Fibroblast of villous mesenchyme (primary cell): ENCODE results near the gene NYNRIN. TPM values are rescaled to one million over a fixed set of nuclear protein-coding genes. Genes with fewer than 3 reads are reported as not detected.
"Not testable (repeated sequence)": the region's sequence is repeated elsewhere in the genome, so short reads cannot be mapped to it uniquely, and the experiment has no call there.

Experiments used
- DNase-seq: peaks from one replicate; pipeline ENCODE4 v3.0.0-alpha.2; 2010; ENCODE audit warnings: low read depth
- H3K4me3 ChIP-seq: 2 replicates; pipeline ENCODE4 v1.5.1; 2011; ENCODE audit warnings: low read depth, mild to moderate bottlenecking, low read length
- total RNA-seq: library from RNA; depleted of rRNA; stranded (reverse); fragments of >200 nt; gene quantifications from 2 replicates; pipeline ENCODE4 v1.2.3, GENCODE V29; 2012
- TF ChIP-seq, protein P1 (sequence below): IDR thresholded peaks from 2 replicates; pipeline ENCODE4 v1.5.1; 2012; ENCODE audit warnings: low read depth, mild to moderate bottlenecking, low read length; ENCODE audit not compliant: insufficient read depth

Gene NYNRIN
- total RNA-seq, 1 donor = 15.5 TPM

DNA sequence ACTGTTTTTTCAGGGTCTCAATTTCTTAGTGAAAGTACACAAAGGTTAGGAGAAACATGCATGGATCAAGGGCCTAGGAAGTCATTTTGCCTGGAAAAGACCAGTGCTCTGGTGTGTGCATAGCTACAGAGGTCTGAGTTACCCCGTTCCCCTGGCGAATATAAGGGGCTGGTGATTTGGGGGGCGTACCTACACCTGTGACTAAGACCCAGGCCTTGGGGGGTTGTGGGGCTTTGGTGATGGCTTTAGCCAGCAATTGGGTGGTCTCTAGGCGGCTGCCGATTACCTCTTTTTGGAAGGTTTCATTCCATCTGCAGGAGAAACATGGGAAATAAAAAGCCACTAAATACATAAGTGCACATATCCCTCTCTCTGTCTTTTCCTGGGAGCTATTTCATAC lies 42.7 kb downstream of the NYNRIN start:
- peak overlapping the region; percentile 69 for H3K4me3 ChIP-seq
- no peak for DNase-seq
- TF ChIP-seq, protein P1, sequence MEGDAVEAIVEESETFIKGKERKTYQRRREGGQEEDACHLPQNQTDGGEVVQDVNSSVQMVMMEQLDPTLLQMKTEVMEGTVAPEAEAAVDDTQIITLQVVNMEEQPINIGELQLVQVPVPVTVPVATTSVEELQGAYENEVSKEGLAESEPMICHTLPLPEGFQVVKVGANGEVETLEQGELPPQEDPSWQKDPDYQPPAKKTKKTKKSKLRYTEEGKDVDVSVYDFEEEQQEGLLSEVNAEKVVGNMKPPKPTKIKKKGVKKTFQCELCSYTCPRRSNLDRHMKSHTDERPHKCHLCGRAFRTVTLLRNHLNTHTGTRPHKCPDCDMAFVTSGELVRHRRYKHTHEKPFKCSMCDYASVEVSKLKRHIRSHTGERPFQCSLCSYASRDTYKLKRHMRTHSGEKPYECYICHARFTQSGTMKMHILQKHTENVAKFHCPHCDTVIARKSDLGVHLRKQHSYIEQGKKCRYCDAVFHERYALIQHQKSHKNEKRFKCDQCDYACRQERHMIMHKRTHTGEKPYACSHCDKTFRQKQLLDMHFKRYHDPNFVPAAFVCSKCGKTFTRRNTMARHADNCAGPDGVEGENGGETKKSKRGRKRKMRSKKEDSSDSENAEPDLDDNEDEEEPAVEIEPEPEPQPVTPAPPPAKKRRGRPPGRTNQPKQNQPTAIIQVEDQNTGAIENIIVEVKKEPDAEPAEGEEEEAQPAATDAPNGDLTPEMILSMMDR = no peak

DNA sequence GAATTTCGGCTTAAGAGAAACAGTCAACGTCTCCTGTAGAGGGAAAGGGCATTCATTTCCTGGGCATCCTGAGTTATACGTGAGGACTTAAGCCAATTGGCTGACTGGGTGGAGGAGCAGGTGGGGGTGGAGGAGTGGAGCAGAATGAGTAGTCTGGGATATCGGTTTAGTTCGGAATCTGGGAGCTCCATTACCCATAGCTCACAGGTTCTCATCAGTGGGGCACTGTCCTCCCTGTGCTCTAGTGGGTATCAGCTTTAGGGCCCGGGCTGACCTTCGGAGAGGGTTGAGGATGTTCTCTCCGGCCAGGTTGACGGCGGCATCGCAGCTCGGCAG lies 43.1 kb downstream of the NYNRIN start:
- H3K4me3 ChIP-seq = peak overlapping the region; percentile 69
- no peak for DNase-seq
- TF ChIP-seq, protein P1 = no peak

DNA sequence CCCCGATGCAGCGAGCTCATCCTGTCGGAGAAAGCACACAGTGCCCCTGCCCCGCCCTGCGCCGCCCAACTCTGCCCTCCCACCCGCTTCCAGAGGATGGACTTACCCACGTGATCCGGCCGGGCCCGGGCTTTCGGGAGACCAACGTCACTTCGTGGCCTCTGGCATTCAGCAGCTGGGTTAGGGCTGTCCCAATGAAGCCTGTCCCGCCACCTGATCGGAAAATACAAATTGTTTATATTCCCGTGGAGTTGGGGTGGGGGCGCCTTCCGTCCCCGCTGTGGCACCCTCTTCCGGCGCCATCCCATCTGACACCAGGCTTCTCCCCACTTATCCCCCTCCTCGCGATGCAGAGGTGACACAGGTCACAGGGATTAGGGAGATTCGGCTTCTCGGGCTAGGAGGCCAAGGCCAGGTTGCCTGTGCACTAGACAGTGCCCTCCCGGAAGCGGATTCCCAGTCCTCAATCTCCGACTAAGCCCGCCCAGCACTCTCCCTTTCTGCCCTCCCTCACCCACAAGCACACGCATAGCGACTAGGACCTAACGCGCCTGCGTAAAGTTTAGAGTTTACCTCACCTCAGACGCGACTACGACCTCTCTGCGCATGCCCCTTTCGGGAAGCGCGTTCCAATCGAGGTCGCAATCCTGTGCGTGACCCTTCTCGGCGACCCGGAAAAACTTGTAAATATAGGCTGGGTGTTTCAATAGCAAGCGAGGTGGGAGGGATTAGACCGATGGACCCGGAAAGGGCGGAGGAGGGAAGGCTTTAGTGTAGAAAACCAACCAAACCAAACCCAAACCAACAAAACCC lies 43.6 kb downstream of the NYNRIN start, which contains the start of gene SDR39U1:
Gene SDR39U1, minus strand, starts transcription at position 537 of the 813 bp plus-strand sequence. Its CDS starts 7 bp downstream, at position 530.
- peak within 1 kb of the TSS; percentile 69 for H3K4me3 ChIP-seq
- peak; percentile 99 for DNase-seq
- TF ChIP-seq, protein P1 = no peak

DNA sequence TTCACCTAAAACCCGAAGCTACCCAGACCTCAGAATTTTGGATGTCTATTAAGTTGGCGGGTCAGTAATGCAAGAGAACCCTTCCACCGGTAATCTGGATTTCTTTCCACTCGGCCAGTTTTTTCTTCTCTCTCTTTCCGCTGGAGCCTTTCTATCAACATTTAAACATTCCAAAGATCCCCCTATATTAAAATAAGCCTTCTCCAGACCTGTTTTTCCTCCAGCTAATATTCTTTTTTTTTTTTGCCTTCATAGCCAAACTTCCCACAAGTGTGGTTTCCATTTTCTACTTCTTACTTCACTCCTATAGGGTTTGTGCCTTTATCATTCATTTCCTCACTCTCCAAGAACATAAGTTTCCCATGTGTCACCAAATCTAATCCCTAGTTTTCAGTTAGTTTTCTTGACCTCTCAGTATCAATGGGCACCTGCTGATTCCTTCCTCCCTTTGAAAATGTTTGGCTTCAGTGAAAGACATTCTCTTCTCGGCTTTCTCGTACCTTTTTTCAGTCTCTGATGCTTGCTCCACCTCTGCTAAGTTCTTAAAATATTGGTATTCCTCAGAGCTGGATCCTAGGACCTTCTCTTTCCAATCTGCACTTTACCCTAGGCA lies 44.4 kb downstream of the NYNRIN start:
- peak; percentile 25 for DNase-seq
- TF ChIP-seq, protein P1 = no peak
- H3K4me3 ChIP-seq = peak overlapping the region; percentile 69

DNA sequence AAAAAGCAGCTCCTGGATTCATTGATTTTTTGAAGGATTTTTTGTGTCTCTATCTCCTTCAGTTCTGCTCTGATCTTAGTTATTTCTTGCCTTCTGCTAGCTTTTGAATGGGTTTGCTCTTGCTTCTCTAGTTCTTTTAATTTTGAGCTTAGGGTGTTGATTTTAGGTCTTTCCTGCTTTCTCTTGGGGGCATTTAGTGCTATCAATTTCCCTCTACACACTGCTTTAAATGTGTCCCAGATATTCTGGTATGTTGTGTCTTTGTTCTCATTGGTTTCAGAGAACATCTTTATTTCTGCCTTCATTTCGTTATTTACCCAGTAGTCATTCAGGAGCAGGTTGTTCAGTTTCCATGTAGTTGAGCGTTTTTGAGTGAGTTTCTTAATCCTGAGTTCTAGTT lies 52.0 kb downstream of the NYNRIN start:
- H3K4me3 ChIP-seq, DNase-seq: not testable (repeated sequence)

DNA sequence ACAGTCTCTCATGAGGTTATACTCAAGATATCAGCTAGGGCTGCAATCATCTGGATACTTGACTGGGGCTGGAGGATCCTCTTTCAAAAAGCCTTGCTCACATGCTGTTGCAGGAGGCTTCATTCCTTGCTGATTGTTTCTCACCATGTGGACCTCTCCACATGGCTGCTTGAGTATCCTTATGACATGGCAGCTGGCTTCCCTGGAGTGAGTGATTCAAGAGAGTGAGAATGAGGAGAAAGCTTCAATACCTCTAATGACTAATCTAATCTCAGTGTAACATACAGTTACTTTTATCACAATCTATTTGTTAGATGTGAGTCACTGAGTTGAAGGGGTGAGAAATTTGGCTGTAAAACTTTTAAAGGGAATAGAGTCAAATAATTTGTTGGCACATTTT lies 58.2 kb downstream of the NYNRIN start:
- DNase-seq = no peak
- TF ChIP-seq, protein P1 = no peak
- no peak overlapping the region for H3K4me3 ChIP-seq

DNA sequence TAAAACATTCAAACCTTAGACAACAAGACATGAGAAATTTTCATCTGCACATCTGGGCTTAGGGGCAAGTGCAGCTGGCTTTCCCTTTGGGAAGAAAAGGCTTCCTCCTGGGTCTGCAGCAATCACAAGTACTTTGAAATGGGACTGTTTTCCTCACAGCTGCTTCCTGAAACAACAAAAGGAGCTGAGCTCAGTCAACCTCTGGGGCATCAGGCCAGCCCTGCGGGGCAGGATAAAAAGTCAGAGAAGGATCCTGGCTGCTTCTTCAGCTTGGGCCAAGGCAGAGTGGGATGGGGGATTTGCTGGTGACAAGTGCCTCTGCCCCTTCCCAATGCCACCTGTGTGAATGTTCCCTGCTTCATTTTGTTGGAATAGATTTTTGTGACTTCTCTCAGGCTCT lies 59.9 kb downstream of the NYNRIN start:
- no peak overlapping the region for H3K4me3 ChIP-seq
- TF ChIP-seq, protein P1 = no peak
- DNase-seq = no peak
